GM19025 (cell line): ENCODE data around the gene MRPL34.

Experiments
- ATAC-seq: cut with Tn5 transposase; IDR thresholded peaks from one replicate; pipeline ENCODE4 v1.9.1; 2021; ENCODE audit warnings: mild to moderate bottlenecking, low read depth, moderate library complexity; ENCODE audit not compliant: unreplicated experiment

MRPL34 gene

DNA sequence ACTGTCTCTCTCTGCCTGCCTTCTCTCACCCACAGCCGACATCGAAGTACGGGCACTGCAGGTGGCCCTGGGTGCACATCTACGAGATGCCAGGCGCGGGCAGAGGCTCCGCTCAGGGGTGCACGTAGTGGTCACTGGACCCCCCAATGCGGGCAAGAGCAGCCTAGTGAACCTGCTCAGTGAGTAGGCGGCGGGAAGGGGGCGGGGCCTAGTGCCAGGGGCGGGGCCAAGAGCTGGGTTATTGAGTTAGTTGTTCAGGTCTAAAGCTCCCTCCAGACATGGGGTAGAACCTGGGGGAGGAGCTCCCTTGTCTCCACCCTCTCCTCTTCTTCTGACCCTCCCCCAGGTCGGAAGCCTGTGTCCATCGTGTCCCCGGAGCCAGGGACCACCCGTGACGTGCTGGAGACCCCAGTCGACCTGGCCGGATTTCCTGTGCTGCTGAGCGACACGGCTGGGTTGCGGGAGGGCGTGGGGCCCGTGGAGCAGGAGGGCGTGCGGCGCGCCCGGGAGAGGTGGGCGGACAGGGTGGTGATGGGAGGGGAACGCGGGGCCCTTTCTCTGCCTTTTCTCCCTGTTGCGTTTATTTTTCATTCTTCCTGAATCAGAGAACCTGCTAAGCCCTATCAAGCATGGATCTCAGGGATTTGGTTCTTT, 33.5 kb downstream of the MRPL34 start:
- no peak for ATAC-seq

GRCh38 chr19:17340302-17340870, 34.7 kb downstream of the MRPL34 start:
- no peak for ATAC-seq

DNA sequence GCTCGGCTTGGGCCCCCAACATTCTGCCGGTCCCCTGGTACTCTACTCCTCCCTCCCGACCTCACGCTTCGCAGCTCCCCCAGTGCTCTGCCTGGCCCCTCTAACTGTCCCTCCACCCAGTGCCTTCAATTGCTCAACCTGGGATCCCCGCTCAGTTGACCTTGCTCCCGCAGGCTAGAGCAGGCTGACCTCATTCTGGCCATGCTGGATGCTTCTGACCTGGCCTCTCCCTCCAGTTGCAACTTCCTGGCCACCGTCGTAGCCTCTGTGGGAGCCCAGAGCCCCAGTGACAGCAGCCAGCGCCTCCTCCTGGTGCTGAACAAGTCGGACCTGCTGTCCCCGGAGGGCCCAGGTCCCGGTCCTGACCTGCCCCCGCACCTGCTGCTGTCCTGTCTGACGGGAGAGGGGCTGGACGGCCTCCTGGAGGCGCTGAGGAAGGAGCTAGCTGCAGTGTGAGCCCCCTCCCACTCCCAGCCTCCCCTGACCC, 35.2 kb downstream of the MRPL34 start:
- no peak for ATAC-seq

- ATAC-seq, result no peak
Observed at GRCh38 chr19:17341386-17341785, 35.7 kb downstream of the MRPL34 start.

DNA sequence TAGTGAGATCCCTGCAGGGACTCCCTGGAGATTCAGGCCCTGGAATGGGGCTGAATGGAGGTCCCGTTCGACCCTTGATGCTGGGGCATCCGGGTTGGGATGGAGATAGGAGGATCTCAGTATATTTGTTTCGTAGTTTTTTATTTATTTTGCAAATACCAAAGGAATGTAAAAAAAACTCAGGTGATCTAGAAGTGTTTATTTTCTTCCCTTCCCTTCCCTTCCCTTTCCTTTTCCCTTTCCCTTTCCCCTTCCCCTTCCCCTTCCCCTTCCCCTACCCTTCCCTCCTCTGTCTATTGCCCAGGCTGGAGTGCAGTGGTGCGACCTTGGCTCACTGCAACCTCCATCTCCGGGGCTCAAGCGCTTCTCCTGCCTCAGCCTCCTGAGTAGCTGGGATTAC, 36.2 kb downstream of the MRPL34 start:
- ATAC-seq, result no peak

DNA sequence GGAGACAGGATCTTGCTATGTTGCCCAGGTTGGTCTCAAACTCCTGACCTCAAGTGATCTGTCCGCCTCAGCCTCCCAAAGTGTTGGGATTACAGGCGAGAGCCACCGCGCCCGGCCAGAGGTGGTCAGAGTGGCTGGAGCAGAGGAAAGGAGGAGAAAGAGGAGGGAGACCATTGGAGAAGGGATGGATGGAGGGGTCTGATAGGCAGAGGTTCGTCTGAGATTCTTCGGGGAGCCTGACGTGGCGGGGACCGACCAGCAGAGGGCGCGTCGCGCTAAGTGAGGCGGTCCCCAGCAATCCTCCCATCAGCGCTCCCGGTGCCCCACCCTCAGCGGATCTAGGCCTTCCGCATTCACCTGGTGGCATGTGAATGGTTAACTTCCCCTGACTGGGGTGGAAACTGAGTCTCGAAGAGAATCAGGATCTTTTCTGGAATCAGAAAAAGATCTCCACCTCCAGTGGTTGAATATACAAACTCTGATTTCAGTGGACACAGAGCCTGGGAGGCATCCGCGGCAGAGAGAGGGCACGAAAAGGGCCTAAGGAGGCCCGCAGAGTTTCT, 40.5 kb downstream of the MRPL34 start:
- no peak for ATAC-seq

- ATAC-seq, result no peak
Observed at GRCh38 chr19:17347361-17347760, 41.7 kb downstream of the MRPL34 start.

DNA sequence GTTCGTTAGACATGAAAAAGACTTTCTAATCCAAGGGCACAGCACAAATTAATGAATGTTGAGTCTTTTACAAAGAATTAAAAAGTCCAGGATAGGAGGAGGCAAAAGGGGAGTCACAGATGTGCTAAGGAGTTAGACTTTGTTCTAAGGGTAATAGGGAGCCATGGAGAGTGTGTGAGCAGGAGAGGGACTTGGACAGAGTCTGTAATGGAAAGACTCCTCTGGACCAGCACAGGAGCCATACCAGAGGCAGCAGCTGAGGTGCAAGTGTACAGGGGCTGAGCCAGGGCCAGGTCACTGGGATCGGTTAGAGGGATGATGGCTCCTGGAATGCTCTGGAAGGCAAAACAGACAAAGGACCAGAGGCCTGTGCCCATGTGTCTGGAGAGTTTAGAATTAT, 42.2 kb downstream of the MRPL34 start:
- ATAC-seq, result no peak

GRCh38 chr19:17348700-17349099, 43.0 kb downstream of the MRPL34 start:
- ATAC-seq, result no peak

DNA sequence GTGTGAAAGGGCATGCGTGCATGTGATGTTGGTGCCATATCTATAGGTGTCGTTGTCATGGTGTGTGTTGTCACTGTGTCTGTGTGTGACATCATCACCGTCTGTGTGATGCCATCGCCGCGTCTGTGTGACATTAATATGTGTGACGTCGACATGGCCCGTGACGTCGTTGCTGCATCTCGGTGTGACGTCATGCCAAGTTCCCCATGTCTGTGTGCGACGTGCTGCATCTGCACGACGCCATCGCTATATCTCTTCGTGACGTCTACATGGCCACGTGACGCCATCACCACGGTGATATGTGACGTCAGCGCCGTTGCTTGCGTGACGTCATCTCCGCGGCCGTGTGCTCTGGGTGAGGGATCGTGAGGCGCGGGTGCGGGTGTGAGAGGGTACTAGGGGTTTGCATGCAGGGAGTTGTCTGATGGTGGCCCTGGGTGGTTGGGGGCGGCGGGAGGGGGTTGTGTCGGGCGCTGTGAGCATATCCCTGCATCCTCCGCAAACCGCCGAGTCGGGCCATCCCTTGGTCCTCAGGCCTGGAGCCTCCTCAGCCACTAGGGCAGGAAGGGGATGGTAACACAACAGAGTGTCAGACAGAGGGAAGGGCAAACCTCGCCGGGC, 46.3 kb downstream of the MRPL34 start:
- ATAC-seq, result no peak

DNA sequence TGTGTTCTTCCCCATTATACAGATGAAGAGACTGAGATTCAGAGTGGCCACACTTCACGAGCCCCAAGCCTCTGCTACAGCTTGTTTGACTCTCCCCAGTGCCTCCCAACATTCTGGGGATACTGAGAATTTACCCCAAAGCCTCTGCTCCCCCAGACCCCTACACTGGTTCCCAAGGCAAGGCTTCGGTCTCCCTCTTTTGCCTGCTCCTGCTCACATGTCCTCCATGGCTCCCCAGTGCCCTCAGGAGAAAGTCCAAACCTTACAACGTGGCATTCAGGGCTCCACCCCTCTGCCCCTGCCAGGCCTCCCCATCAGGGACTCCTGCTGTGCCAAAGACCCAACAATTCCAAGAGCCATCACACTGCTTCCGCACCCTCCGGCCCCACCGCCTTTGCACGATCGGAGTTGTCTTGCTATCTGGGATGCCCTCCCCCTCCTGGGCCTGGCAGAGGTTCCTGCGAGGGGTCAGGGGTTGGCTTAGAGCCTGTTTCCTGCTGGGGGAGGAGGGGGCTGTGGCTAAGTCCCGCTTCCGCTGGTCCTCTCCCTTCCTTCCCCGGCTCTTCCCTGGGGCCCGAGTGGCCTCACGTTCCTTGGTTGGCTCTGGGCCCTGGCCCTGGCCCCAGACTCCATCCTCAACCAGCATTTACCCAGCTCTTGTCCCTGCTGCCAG, 47.1 kb downstream of the MRPL34 start:
- ATAC-seq, result no peak

DNA sequence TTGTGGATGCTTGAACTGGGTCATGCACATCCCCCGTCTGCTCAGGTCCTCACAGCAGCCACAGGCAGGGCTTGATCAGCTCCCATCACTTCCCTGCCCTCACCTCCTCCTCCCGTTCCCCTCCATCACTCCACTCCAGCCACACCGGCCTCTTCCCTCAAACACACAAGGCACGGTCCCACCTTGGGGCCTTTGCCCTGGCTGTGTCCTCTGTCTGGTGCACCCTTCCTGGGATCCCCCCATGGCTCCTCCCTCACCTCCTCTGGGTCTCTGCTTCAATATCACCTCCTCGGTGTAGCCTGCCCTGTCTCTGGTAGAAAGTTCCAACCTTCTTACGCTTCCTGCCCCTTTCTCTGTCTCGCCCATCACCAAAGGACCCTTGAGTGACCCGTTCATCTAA, 47.7 kb downstream of the MRPL34 start:
- ATAC-seq, result no peak
